Ectodermal cell (in vitro differentiated cells): Measurements from ENCODE around the gene TCEAL7. TPM values are rescaled to one million over a fixed set of nuclear protein-coding genes. Genes with fewer than 3 reads are reported as not detected.
"Not testable (repeated sequence)": the region's sequence is repeated elsewhere in the genome, so short reads cannot be mapped to it uniquely, and the experiment has no call there.

Experiments
- H3K27ac ChIP-seq: 2 replicates; pipeline ENCODE4 v1.7.0; 2013; ENCODE audit warnings: mild to moderate bottlenecking, low read depth, low read length; ENCODE audit not compliant: insufficient read depth, poor library complexity, severe bottlenecking
- H3K27me3 ChIP-seq: 2 replicates; pipeline ENCODE4 v1.7.0; 2013; ENCODE audit warnings: mild to moderate bottlenecking, low read length; ENCODE audit not compliant: insufficient read depth, control insufficient read depth, poor library complexity, severe bottlenecking
- H3K36me3 ChIP-seq: one replicate; pipeline ENCODE4 v1.7.0; 2013; ENCODE audit warnings: low read length; ENCODE audit not compliant: control insufficient read depth, insufficient read depth
- H3K4me1 ChIP-seq: one replicate; pipeline ENCODE4 v1.7.0; 2013; ENCODE audit warnings: low read length; ENCODE audit not compliant: control insufficient read depth, insufficient read depth
- H3K4me3 ChIP-seq: 2 replicates; pipeline ENCODE4 v1.7.0; 2013; ENCODE audit warnings: low read depth, low read length, control low read depth; ENCODE audit not compliant: insufficient read depth
- H3K9me3 ChIP-seq: 2 replicates; pipeline ENCODE4 v1.7.0; 2013; ENCODE audit warnings: mild to moderate bottlenecking, low read length, moderate library complexity; ENCODE audit not compliant: control insufficient read depth
- WGBS, 2 experiments: methylation state at CpG; one replicate each; pipeline ENCODE4 v1.1.7; 2013; ENCODE audit warnings: missing lambda C conversion rate in 2 of 2; 5-methylcytosine and 5-hydroxymethylcytosine counted together
- polyA plus RNA-seq, 4 experiments: library from polyadenylated mRNA; stranded (reverse); fragments of 50-300 nt; gene quantifications; one replicate each; pipeline ENCODE4 v1.2.3, GENCODE V29; 2013

The TCEAL7 gene, protein sequence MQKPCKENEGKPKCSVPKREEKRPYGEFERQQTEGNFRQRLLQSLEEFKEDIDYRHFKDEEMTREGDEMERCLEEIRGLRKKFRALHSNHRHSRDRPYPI
- 26.7 TPM for polyA plus RNA-seq (2013, experiment 1 of 4)
- 25.1 TPM for polyA plus RNA-seq (2013, experiment 2 of 4)
- 25.4 TPM for polyA plus RNA-seq (2013, experiment 3 of 4)
- 28.1 TPM for polyA plus RNA-seq (2013, experiment 4 of 4)

DNA sequence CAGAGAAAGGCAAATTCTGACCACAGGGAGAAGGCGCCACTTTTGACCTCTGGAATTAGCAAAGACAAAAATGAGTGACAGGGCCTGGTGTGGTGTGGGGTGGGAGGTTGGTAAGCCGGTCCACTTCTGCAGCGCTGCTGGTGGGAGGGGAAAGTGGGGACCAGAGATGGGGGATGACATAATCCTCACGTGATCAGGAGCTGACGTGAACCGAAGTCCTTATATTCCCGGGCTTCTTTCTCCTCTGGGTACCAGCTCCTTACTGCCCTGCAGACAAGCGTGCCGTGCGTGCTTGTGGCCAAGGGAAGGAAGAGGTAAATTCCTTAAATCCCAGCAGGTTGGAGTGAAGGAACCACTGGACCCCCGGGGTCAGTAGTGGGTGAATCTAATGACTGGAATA, at the start of gene TCEAL7:
TCEAL7 (plus strand) TSS at position 249 of the 400 bp plus-strand sequence. CDS start 1,165 bp downstream, outside the sequence.
- no peaks in the 10 kb centered on the region for H3K36me3 ChIP-seq
- peak within 1 kb of the TSS; percentile 16 for H3K27ac ChIP-seq
- H3K4me3 ChIP-seq: peak within 1 kb of the TSS; percentile 39
- 34 to 37% methylated on average over 6 to 11 of the region's 11 CpGs for WGBS, 2 experiments
- no peaks in the 10 kb centered on the region for H3K4me1 ChIP-seq
- no peaks in the 10 kb centered on the region for H3K9me3 ChIP-seq
- no peaks in the 10 kb centered on the region for H3K27me3 ChIP-seq

DNA sequence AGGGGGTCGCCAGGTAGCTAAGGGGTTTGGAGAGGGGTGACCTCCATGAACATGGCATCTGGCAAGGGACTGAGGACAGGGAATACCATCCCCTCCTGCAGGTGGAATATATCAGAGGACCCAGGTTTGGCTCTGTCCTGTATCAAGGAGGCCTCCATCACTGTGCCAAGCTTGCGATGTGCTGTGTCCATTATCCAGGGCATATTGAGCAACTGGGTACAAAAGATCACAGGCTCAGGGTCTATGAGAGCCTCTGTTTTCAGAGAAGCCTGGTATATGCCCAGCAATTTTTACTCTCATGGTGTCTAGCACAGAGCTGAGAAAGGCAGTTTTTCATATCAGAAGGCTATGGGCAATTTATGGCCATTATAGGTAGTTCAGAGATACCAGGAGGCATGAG, 36.9 kb upstream of the TCEAL7 start:
- no peaks in the 10 kb centered on the region for H3K4me1 ChIP-seq
- H3K4me3 ChIP-seq: no peak overlapping the region
- H3K27me3 ChIP-seq: no peaks in the 10 kb centered on the region
- H3K36me3 ChIP-seq: no peaks in the 10 kb centered on the region
- H3K9me3 ChIP-seq: no peaks in the 10 kb centered on the region
- WGBS, 2 experiments: 85 to 100% methylated on average over 1 to 2 of the region's 2 CpGs
- no peak overlapping the region for H3K27ac ChIP-seq

DNA sequence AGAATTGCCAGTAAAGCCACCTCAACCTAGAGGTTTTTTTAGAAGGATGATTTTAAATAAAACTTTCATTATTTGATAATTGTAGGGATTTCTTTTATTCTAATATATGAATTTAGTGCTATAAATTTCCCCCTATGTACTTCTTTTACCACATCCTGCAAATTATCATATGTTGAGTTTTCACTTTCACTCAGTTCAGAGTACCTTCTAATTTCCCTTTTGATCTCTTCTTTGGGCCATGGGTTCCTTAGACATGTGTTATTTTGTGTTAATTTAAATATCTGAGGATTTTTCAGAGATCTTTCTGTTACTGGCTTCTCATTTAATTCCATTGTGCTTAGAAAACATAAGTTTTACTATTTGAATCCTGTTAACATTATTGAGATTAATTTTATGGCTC, 25.3 kb upstream of the TCEAL7 start:
- no peaks in the 10 kb centered on the region for H3K4me1 ChIP-seq
- H3K27ac ChIP-seq: no peak overlapping the region
- no peaks in the 10 kb centered on the region for H3K36me3 ChIP-seq
- H3K9me3 ChIP-seq: no peaks in the 10 kb centered on the region
- no peak overlapping the region for H3K4me3 ChIP-seq
- no peaks in the 10 kb centered on the region for H3K27me3 ChIP-seq

DNA sequence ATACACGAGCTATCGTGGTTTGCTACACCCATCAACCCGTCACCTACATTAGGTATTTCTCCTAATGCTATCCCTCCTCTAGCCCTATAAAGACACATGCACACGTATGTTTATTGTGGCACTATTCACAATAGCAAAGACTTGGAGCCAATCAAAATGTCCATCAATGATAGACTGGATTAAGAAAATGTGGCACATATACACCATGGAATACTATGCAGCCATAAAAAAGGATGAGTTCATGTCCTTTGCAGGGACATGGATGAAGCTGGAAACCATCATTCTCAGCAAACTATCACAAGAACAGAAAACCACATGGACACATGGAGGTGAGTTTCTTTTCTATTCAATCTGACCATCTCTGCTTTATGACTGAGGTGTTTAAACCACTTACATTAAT, 24.4 kb upstream of the TCEAL7 start:
- H3K27ac ChIP-seq, H3K27me3 ChIP-seq, H3K9me3 ChIP-seq, H3K4me3 ChIP-seq, H3K36me3 ChIP-seq, H3K4me1 ChIP-seq: not testable (repeated sequence)
- 71 to 87% methylated on average over 1 to 4 of the region's 4 CpGs for WGBS, 2 experiments

DNA sequence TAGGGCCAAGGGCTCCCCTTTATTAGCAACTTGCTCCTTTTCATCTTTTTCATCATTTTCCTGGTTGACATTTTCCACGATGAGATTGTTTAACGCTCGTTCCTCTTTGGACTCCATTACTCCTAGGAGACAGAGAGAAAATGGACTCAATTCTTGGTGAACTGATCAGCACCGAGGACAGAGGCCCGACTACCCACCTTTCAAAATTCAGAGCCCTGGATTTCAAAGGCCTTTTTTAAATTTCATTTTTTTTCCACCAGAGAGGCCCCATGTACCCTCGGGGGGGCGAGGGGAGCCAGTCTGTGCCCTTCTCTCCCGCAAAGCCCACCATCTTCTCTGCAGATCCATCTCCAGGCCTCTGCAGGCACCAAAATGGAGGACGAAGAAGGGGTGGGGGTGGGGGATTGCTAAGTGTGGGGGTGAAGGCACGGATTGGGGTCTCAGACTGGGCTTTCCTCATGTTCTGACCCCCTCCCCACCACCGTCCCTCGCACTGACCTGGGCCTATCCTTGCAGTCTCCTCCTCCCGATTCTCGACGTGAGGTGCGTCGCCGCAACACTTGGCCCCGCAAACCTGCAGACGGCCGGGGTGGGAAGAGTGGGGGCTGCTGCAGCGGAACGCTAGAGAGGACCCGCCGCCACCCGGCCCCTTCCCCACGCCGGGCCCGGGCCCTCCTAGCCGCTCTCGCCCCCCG, 20.0 kb upstream of the TCEAL7 start:
- H3K9me3 ChIP-seq: no peaks in the 10 kb centered on the region
- no peaks in the 10 kb centered on the region for H3K36me3 ChIP-seq
- H3K27me3 ChIP-seq: no peaks in the 10 kb centered on the region
- no peaks in the 10 kb centered on the region for H3K4me1 ChIP-seq
- no peak overlapping the region for H3K27ac ChIP-seq
- peak overlapping the region; percentile 73 for H3K4me3 ChIP-seq
- WGBS, 2 experiments: 17 to 18% methylated on average over 29 to 31 of the region's 32 CpGs

DNA sequence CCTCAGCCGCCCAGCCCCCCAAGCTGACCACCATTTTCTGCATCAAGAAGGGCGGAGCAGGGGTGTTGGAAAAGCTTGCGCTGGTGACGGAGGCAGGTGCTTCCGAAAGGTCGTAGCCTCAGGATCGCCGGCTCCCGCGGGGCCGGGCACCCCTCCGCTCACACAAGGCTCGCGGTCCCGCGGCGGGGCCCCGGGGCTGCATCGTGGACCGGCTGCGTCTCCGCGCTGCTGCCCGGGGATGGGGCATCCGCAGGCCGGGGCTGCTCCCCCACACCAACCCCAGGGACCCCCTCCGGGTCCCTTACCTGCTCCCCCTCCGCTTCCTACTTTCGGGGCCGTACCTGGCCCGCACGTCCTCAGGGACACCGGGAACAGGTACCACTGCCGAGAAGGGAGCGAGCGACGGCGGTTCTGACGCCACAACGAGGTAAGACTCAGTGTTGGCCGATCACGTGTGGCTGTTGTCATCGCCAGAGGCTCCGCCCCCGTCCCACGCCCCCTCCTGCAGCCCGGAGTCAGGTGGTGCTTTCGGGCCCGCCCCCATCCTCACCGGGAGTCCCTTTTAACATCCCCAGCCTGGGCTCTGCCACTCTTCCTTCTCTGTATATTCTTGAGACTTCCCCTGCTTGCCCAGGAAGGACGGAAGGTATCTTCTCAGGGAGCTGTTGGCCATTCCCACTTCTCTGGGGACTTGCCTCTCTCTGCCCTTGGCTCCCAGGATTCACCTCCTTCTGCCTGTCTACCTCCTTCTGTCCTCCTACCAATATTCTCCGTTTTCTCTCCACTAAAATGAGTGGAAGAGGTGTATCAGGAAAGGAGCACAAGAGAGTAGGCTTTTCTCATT, 19.3 kb upstream of the TCEAL7 start, which contains the start of gene BEX2:
BEX2 (minus strand) TSS at position 436 of the 844 bp plus-strand sequence. CDS start 1,014 bp downstream, outside the sequence.
- Histone ChIP-seq H3K4me3 (peak within 1 kb of the TSS; percentile 73), H3K27ac (no peak within 1 kb of the TSS), H3K27me3 (no peaks in the 10 kb centered on the region), H3K36me3 (no peaks in the 10 kb centered on the region), H3K4me1 (no peaks in the 10 kb centered on the region), H3K9me3 (no peaks in the 10 kb centered on the region)
- WGBS, 2 experiments: 0% methylated on average over 51 of the region's 52 CpGs

DNA sequence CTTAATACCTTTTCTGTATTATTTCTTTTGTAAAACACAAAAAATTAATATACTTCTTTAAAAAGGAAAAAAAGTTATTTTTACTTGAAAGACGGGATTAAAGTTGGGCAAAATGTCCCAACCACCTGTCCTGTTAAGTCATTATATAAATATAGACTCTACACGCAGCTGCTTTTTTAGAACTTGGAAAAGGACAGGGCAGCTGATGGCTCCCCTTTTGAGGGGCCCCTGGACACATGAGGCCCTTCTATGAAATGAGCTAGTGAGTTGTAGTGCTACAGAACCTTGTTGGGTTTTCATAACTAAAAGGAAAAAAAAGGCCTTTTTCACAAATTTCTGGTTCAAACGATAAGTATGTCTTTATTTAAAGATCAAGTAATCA, 18.6 kb upstream of the TCEAL7 start:
- no peak overlapping the region for H3K4me3 ChIP-seq
- H3K9me3 ChIP-seq: no peaks in the 10 kb centered on the region
- no peaks in the 10 kb centered on the region for H3K4me1 ChIP-seq
- no peaks in the 10 kb centered on the region for H3K36me3 ChIP-seq
- no peak overlapping the region for H3K27ac ChIP-seq
- 100% methylated on average over 1 of the region's 3 CpGs; no CpG with 5 or more reads in 1 of the 2 experiments for WGBS, 2 experiments
- H3K27me3 ChIP-seq: no peaks in the 10 kb centered on the region

DNA sequence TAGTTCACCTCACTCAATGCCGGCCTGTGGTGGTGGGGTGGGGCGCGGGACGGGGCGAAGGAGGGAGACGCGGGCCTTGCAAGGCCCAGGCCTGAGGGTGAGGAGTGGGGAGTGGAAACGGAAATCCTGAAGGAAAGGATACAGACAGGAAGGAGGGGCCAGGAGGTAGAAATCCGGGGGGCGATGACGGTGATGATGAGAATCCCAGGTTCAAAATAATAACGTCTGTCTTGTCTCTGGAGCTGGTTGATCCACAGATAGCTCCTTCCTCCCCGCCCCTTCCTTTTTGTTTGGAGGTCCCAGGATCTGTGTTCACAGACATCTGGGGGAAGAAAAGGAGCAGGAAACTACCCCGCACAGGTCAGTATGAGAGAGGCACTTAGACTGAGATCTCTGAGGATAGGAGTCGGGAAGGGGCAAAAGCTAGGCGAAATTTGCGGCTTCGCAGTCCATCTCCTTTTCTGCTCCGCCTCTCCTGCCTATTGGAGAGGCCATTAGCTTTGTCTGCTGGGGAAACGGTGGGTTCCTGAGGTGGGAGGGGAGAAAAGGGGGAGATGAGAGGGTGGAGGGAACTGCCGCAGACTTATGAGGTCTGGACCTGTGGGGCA, 746 bp downstream of the TCEAL7 start:
- Histone ChIP-seq H3K4me3 (peak overlapping the region; percentile 39), H3K9me3 (no peaks in the 10 kb centered on the region), H3K27ac (peak overlapping the region; percentile 16), H3K4me1 (no peaks in the 10 kb centered on the region), H3K36me3 (no peaks in the 10 kb centered on the region), H3K27me3 (no peaks in the 10 kb centered on the region)
- WGBS, 2 experiments: 9 to 14% methylated on average over 21 of the region's 21 CpGs

DNA sequence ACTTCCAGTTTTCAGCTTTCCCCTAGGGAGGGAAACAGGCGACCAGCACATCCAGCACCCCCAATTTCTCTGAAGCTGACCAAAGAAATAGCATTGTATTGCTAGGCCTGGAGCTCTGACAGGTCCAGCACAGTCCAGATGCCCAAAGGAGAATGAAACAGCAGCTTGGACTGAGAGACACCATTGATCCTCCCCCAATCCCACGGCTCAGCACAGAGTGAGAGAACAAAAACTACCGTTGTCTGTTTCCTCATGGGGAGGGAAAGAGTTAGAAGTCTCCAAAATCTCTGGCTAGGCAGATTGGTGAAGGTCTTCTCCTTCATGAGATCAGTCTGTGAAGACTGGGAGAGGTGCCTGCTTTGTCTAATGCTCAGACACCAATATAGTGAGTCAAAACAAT, 8.6 kb downstream of the TCEAL7 start:
- no peaks in the 10 kb centered on the region for H3K4me1 ChIP-seq
- no peak overlapping the region for H3K4me3 ChIP-seq
- no peak overlapping the region for H3K27ac ChIP-seq
- WGBS, 2 experiments: 73 to 95% methylated on average over 3 of the region's 3 CpGs
- H3K36me3 ChIP-seq: no peaks in the 10 kb centered on the region
- H3K9me3 ChIP-seq: no peaks in the 10 kb centered on the region
- no peaks in the 10 kb centered on the region for H3K27me3 ChIP-seq

DNA sequence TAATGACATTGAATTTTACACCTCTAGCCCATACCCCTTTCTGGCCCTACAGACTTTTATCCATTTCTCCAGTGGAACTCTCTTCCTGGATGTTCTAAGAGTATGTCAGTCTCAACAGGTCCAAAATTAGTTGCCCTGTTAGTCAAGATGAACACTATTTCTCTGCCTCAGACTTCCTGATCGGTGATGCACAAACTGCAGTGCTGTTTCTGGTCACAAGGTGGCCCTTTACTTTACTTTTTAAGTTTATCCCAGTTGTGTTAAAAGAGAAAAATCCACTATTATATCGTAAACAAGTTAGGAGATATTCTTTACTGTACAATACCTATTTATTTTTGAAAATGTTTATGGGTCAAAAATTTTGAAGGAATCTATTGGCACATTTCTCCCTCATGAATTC, 13.1 kb downstream of the TCEAL7 start:
- Histone ChIP-seq H3K9me3 (no peaks in the 10 kb centered on the region), H3K4me3 (no peak overlapping the region), H3K36me3 (no peaks in the 10 kb centered on the region), H3K4me1 (no peaks in the 10 kb centered on the region), H3K27me3 (no peaks in the 10 kb centered on the region), H3K27ac (no peak overlapping the region)
- whole genome bisulfite sequencing, 2 experiments: 25% methylated on average over 1 of the region's 2 CpGs; no CpG with 5 or more reads in 1 of the 2 experiments
